ENCODE data around the gene BTBD9. TPM values are rescaled to one million over a fixed set of nuclear protein-coding genes. Genes with fewer than 3 reads are reported as not detected.

The BTBD9 gene
- total RNA-seq, 4 donors from 2014 or later, result 9.2 to 16.3 (median 11.6) TPM

DNA sequence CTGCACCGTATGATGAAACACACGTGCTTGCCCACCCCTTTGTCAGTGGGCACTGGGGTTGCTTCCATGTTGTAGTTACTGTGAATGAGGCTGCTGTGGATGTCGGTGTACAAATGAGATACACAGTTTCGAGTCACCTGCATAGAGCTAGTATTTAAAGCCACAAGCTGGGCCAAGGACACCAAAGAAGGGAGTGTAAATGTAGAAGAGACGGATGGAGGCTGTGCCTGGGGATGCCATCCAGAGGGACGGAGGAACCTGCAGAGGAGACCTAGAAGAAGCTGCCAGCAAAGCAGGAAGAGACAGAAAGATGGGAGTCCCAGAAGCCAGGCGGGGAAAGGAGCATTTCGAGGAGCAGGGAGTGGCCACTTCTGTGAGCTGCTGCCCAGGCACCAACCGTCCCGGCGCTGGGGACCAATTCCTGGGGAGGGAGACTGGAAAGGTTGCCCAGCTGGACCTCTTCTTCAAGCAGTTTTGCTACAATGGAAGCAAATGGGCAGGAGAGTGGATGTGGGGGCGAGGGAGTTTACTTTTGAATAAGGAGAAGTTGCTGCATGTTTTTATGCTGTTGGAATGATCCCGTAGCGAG lies 480.9 kb downstream of the BTBD9 start:
- Histone ChIP-seq H3K4me1 (no peaks in the 10 kb centered on the region), H3K27ac (no peak overlapping the region), H3K4me3 (no peak overlapping the region), H3K36me3 (peaks cover 0 to 18% (median 0%) of the 10 kb centered on the region in 3 donors), H3K9me3 (no peaks in the 10 kb centered on the region), H3K27me3 (no peaks in the 10 kb centered on the region)
- TF ChIP-seq, protein P1, sequence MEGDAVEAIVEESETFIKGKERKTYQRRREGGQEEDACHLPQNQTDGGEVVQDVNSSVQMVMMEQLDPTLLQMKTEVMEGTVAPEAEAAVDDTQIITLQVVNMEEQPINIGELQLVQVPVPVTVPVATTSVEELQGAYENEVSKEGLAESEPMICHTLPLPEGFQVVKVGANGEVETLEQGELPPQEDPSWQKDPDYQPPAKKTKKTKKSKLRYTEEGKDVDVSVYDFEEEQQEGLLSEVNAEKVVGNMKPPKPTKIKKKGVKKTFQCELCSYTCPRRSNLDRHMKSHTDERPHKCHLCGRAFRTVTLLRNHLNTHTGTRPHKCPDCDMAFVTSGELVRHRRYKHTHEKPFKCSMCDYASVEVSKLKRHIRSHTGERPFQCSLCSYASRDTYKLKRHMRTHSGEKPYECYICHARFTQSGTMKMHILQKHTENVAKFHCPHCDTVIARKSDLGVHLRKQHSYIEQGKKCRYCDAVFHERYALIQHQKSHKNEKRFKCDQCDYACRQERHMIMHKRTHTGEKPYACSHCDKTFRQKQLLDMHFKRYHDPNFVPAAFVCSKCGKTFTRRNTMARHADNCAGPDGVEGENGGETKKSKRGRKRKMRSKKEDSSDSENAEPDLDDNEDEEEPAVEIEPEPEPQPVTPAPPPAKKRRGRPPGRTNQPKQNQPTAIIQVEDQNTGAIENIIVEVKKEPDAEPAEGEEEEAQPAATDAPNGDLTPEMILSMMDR (IDR thresholded peaks at IDR 0.05), result no peak
- no peak for TF ChIP-seq POLR2A (IDR thresholded peaks at IDR 0.05)
- no peak for DNase-seq
- WGBS, 2 donors, result 86 to 91% methylated on average over 13 to 14 of the region's 14 CpGs
- intact Hi-C loops (cut with DNase I), result no loop called here

DNA sequence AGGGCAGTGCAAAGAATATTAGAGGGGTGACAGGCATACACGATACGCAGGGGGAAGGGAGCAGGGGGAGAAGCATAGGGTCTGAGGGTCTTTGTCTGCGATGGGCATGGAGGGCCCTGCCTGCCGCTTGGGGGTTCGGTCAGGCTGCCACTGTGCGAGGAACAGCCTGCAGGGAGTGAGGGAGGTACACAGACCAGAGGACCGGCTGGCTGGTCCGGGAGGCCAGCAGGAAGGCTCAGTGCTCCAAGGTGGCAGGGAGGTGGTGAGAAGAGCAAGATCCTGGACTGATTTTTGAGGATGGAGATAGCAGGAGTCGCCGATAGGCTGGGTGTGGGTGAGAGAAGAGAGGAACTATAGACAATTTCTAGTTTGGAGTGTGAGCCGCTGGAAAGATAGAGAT lies 481.8 kb downstream of the BTBD9 start:
- DNase-seq, result no peak

DNA sequence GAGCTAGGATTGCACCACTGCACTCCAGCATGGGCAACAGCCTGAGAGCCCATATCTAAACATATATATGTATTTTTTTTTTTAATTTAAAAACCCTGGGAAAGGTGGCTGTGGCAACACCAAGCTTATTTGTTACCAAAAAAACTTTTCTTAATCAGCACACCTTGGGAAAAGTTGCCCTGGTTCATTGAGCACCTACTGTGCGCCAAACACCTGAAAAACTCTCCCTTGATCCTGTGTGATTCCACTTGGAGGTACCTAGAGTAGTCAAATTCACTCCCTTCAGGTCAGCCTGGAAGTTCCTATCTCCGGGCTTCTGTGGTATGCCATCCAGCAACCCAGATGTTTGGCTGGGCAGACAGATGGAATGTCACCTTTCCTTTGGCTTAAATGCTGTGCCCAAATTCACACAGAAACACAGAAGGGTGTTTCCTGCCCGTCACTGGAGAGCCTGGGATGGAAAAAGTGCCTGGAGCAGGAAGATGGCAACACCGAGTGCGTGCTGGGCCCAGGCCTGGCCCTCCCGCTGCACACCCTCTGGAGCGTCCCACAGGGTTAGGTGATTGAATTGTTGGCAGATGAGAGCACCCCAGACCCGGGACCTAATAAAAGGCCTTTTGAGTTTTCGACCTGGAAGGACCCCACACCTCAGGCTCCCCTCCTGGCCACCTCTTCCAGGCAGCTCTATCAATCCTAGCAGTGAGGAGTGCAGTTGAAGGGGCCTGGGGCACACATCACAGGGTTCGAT lies 482.7 kb downstream of the BTBD9 start:
- Histone ChIP-seq H3K4me3 (no peak overlapping the region), H3K27ac (no peak overlapping the region), H3K27me3 (no peaks in the 10 kb centered on the region), H3K9me3 (no peaks in the 10 kb centered on the region), H3K36me3 (peaks cover 0 to 37% (median 5%) of the 10 kb centered on the region in 3 donors), H3K4me1 (no peaks in the 10 kb centered on the region)
- WGBS, 2 donors, result 88 to 90% methylated on average over 2 to 4 of the region's 10 CpGs
- intact Hi-C loops (cut with DNase I), result no loop called here
- TF ChIP-seq, protein P1 (IDR thresholded peaks at IDR 0.05), result no peak
- no peak for TF ChIP-seq POLR2A (IDR thresholded peaks at IDR 0.05)
- no peak for DNase-seq

More for the DNA sequence above, 481.8 kb downstream of the BTBD9 start:
- Histone ChIP-seq H3K4me1 (no peaks in the 10 kb centered on the region), H3K36me3 (peaks cover 0 to 27% (median 2%) of the 10 kb centered on the region in 3 donors), H3K4me3 (no peak overlapping the region), H3K27me3 (no peaks in the 10 kb centered on the region), H3K27ac (no peak overlapping the region), H3K9me3 (no peaks in the 10 kb centered on the region)
- WGBS, 2 donors, result 91 to 97% methylated on average over 11 of the region's 11 CpGs
- intact Hi-C loops (cut with DNase I), result no loop called here
- no peak for TF ChIP-seq POLR2A (IDR thresholded peaks at IDR 0.05)
- TF ChIP-seq, protein P1 (IDR thresholded peaks at IDR 0.05), result no peak

DNA sequence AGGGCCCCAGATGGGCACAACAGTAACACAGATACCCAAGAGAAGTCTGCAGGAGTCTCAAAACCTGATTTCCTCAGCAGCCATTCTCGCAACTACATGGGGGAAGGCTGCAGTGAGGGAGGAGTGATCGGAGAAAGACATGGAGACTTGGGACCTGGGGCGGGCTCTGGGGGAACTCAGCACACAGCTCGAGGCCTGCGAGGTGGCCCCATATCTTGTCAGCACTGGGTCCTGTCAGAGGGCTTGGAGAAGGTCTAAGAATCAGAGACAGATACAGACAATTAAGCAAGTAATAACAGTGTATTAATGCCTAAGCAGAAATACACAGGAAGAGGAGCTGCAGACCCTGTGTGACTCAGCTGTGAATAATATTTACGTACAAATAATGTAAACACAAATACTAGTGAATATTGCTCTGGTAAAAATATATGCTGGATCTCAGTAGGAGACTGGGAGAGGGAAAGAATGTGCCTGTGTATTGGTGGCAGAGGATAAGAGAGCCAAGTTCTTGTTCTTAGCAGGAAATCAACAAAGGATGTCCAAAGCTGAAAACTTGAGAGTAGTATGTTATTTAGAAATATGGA lies 484.0 kb downstream of the BTBD9 start:
- Histone ChIP-seq H3K4me1 (peaks cover 0 to 3% (median 0%) of the 10 kb centered on the region in 3 donors), H3K9me3 (no peaks in the 10 kb centered on the region), H3K4me3 (no peak overlapping the region), H3K36me3 (peaks cover 0 to 42% (median 5%) of the 10 kb centered on the region in 3 donors), H3K27me3 (no peaks in the 10 kb centered on the region), H3K27ac (no peak overlapping the region)
- TF ChIP-seq, protein P1 (IDR thresholded peaks at IDR 0.05), result no peak
- TF ChIP-seq POLR2A (IDR thresholded peaks at IDR 0.05), result no peak
- DNase-seq, result no peak
- 90 to 91% methylated on average over 6 of the region's 6 CpGs for WGBS, 2 donors
- intact Hi-C loops (cut with DNase I), result no loop called here

DNA sequence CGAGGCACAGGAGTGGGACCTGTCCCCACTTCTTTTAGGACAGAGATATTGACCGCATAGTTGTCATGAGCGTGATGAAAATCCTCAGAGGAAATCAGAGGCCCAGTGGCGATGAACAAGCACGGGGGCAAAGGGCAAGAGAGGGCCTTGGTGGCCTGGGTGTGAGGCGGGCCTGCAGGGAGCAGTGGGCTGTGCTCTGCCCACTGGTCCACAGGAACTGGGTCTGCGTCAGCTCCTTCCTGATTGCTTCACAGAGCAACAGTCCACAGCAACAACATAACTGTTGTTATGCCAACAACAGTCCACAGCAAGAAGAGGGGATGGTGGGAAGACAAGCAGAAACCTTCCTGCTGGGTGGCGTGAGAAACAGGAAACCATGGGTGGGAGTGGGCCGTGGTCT lies 484.6 kb downstream of the BTBD9 start:
- Histone ChIP-seq H3K9me3 (no peaks in the 10 kb centered on the region), H3K36me3 (peaks cover 0 to 42% (median 5%) of the 10 kb centered on the region in 3 donors), H3K4me1 (peaks cover 0 to 8% (median 0%) of the 10 kb centered on the region in 3 donors), H3K27me3 (no peaks in the 10 kb centered on the region), H3K27ac (no peak overlapping the region), H3K4me3 (no peak overlapping the region)
- WGBS, 2 donors, result 69 to 85% methylated on average over 9 of the region's 9 CpGs
- intact Hi-C loops (cut with DNase I), result no loop called here
- no peak for DNase-seq
- TF ChIP-seq, protein P1 (IDR thresholded peaks at IDR 0.05), result no peak
- no peak for TF ChIP-seq POLR2A (IDR thresholded peaks at IDR 0.05)
